Endodermal cell (in vitro differentiated cells): Measurements from ENCODE around the gene CCDC124. TPM values are rescaled to one million over a fixed set of nuclear protein-coding genes. Genes with fewer than 3 reads are reported as not detected.

Experiments
- DNase-seq: peaks from one replicate; pipeline ENCODE4 v3.0.0-alpha.2; 2017
- H3K27ac ChIP-seq: 2 replicates; pipeline ENCODE4 v1.5.1; 2013; ENCODE audit warnings: mild to moderate bottlenecking, low read depth, low read length, moderate library complexity
- H3K27me3 ChIP-seq: 2 replicates; pipeline ENCODE4 v1.6.1; 2013; ENCODE audit warnings: mild to moderate bottlenecking, low read length, moderate library complexity; ENCODE audit not compliant: insufficient read depth, control insufficient read depth, poor library complexity, severe bottlenecking
- H3K36me3 ChIP-seq: 2 replicates; pipeline ENCODE4 v1.7.0; 2013; ENCODE audit warnings: mild to moderate bottlenecking, low read length, moderate library complexity; ENCODE audit not compliant: control insufficient read depth, insufficient read depth
- H3K4me1 ChIP-seq: one replicate; pipeline ENCODE4 v1.7.0; 2013; ENCODE audit warnings: low read length; ENCODE audit not compliant: control insufficient read depth, insufficient read depth
- H3K4me3 ChIP-seq: 2 replicates; pipeline ENCODE4 v1.5.1; 2013; ENCODE audit warnings: mild to moderate bottlenecking, low read length, moderate library complexity
- H3K9ac ChIP-seq: 2 replicates; pipeline ENCODE4 v1.6.1; 2013; ENCODE audit warnings: mild to moderate bottlenecking, low read length, moderate library complexity; ENCODE audit not compliant: poor library complexity, severe bottlenecking; ENCODE audit errors: extremely low read depth
- H3K9me3 ChIP-seq: 2 replicates; pipeline ENCODE4 v1.6.1; 2013; ENCODE audit warnings: mild to moderate bottlenecking, low read length, moderate library complexity; ENCODE audit not compliant: control insufficient read depth
- H3K27ac Mint-ChIP-seq: 2 replicates; pipeline ENCODE4 v1.8.0; 2020; ENCODE audit warnings: mixed read lengths
- H3K27me3 Mint-ChIP-seq: 2 replicates; pipeline ENCODE4 v1.8.0; 2021; ENCODE audit warnings: mild to moderate bottlenecking, mixed read lengths; ENCODE audit not compliant: insufficient read depth
- H3K36me3 Mint-ChIP-seq: 2 replicates; pipeline ENCODE4 v1.8.0; 2020; ENCODE audit warnings: low read depth, mixed read lengths
- H3K4me1 Mint-ChIP-seq: 2 replicates; pipeline ENCODE4 v1.8.0; 2020; ENCODE audit warnings: mixed read lengths
- H3K4me3 Mint-ChIP-seq: 2 replicates; pipeline ENCODE4 v1.8.0; 2020; ENCODE audit warnings: mild to moderate bottlenecking, moderate library complexity, mixed read lengths
- H3K9me3 Mint-ChIP-seq: 2 replicates; pipeline ENCODE4 v1.8.0; 2020; ENCODE audit warnings: mild to moderate bottlenecking, mixed read lengths
- WGBS, 2 experiments: methylation state at CpG; one replicate each; pipeline versions ENCODE4 v1.1.5 to v1.1.7; 2013; ENCODE audit warnings: missing lambda C conversion rate in 2 of 2, mixed read lengths in 1 of 2; ENCODE audit not compliant: insufficient coverage in 1 of 2, insufficient read length in 1 of 2; 5-methylcytosine and 5-hydroxymethylcytosine counted together
- total RNA-seq, 2 donors: library from RNA; stranded (reverse); fragmentation: NEBNext Ultra II Directional in 1 of 2; extraction: Animal tissue kit (Norgen Biotek cat#: 25700) in 1 of 2; gene quantifications; 2 replicates in 1 of 2; 3 replicates in 1 of 2; pipeline ENCODE4 v1.2.1, GENCODE V29; 2021
- TF ChIP-seq, protein P1 (sequence below): fragments of 200-600 bp; sonication (generic); conservative IDR thresholded peaks from 2 replicates; pipeline ENCODE4 v1.5.0; 2021; ENCODE audit warnings: antibody characterized with exemption, mild to moderate bottlenecking

The CCDC124 gene
- total RNA-seq, 2 donors from 2014 or later, result 129 to 143 TPM

DNA sequence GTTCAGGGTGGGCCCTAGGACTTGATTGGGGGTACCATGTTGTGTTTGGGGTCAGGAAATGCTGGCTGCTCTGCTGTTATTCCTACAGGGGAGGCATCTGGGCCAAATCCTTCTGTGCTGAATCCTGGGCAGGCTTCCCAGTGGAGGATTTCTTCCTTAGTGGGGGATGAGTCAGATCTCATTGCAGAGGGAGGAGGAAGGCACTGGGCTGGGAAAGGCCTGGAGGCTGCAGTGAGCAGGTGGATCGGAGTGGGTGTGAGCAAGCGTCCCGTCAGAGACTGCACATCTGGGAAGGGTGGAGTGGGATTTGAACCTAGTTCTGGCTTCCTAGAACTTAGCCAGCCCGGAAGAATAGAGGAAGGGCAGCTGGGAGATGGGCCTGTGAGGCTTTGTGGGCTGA, 11.5 kb downstream of the CCDC124 start:
- H3K36me3 ChIP-seq, result peaks cover 12% of the 10 kb centered on the region
- H3K4me3 Mint-ChIP-seq, result no peak overlapping the region
- TF ChIP-seq, protein P1, sequence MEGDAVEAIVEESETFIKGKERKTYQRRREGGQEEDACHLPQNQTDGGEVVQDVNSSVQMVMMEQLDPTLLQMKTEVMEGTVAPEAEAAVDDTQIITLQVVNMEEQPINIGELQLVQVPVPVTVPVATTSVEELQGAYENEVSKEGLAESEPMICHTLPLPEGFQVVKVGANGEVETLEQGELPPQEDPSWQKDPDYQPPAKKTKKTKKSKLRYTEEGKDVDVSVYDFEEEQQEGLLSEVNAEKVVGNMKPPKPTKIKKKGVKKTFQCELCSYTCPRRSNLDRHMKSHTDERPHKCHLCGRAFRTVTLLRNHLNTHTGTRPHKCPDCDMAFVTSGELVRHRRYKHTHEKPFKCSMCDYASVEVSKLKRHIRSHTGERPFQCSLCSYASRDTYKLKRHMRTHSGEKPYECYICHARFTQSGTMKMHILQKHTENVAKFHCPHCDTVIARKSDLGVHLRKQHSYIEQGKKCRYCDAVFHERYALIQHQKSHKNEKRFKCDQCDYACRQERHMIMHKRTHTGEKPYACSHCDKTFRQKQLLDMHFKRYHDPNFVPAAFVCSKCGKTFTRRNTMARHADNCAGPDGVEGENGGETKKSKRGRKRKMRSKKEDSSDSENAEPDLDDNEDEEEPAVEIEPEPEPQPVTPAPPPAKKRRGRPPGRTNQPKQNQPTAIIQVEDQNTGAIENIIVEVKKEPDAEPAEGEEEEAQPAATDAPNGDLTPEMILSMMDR, result no peak
- peaks cover 13% of the 10 kb centered on the region for H3K36me3 Mint-ChIP-seq
- peaks cover 2% of the 10 kb centered on the region for H3K4me1 Mint-ChIP-seq
- no peak overlapping the region for H3K27ac Mint-ChIP-seq
- H3K27me3 Mint-ChIP-seq, result peaks cover 7% of the 10 kb centered on the region
- H3K9me3 Mint-ChIP-seq, result no peaks in the 10 kb centered on the region
- H3K9me3 ChIP-seq, result no peaks in the 10 kb centered on the region
- no peak for DNase-seq
- no peak overlapping the region for H3K27ac ChIP-seq
- 92 to 100% methylated on average over 4 of the region's 4 CpGs for WGBS, 2 experiments
- peaks cover 8% of the 10 kb centered on the region for H3K27me3 ChIP-seq
- no peak overlapping the region for H3K9ac ChIP-seq
- H3K4me1 ChIP-seq, result no peaks in the 10 kb centered on the region
- no peak overlapping the region for H3K4me3 ChIP-seq

DNA sequence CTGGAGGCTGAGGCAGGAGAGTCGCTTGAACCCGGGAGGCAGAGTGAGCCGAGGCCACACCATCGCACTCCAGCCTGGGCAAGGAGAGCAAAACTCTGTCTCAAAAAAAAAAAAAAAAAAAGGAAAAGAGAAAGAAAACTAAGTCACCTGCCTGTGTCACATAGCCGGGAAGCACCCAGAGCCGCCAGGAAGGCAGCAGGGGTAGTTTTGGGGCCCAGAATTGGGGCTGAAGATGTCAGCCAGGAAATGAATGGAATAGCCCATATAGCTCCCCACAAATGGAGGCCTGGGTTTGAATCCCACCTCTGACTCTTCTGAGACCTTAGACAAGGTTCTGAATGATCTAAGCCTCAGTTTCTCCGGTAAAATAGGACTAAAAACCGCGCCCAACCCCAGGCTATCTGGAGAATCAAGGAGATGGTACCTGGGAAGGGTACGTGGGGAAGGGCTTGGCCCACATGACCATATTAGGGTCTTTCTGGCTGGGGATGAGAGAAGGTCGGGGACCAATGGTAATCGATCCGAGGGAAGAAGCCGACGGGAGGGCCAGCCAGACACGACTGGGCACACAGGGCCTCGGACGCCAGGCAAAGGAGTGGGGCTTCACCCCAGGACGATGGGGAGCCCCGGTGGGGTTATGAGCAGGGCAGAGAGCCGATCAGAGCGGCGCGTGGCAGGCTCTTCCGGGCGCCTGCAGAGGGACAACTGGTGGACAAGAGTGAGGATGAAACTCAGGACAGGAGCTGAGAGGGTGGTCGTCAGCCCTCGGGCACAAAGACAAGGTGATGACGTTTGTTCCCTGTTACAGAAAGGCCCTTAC, 14.4 kb downstream of the CCDC124 start:
- Histone ChIP-seq H3K4me3 (peak overlapping the region; percentile 79), H3K27ac (peak overlapping the region; percentile 63), H3K9ac (peak overlapping the region; percentile 53), H3K9me3 (no peaks in the 10 kb centered on the region), H3K27me3 (peaks cover 37% of the 10 kb centered on the region), H3K4me1 (no peaks in the 10 kb centered on the region), H3K36me3 (no peaks in the 10 kb centered on the region)
- TF ChIP-seq, protein P1, result no peak
- peak overlapping the region; percentile 68 for H3K4me3 Mint-ChIP-seq
- peak overlapping the region; percentile 97 for H3K27ac Mint-ChIP-seq
- H3K4me1 Mint-ChIP-seq, result peaks cover 13% of the 10 kb centered on the region
- WGBS, 2 experiments, result 31 to 34% methylated on average over 26 to 29 of the region's 29 CpGs
- no peak for DNase-seq
- no peaks in the 10 kb centered on the region for H3K9me3 Mint-ChIP-seq
- peaks cover 4% of the 10 kb centered on the region for H3K36me3 Mint-ChIP-seq
- H3K27me3 Mint-ChIP-seq, result peaks cover 34% of the 10 kb centered on the region

DNA sequence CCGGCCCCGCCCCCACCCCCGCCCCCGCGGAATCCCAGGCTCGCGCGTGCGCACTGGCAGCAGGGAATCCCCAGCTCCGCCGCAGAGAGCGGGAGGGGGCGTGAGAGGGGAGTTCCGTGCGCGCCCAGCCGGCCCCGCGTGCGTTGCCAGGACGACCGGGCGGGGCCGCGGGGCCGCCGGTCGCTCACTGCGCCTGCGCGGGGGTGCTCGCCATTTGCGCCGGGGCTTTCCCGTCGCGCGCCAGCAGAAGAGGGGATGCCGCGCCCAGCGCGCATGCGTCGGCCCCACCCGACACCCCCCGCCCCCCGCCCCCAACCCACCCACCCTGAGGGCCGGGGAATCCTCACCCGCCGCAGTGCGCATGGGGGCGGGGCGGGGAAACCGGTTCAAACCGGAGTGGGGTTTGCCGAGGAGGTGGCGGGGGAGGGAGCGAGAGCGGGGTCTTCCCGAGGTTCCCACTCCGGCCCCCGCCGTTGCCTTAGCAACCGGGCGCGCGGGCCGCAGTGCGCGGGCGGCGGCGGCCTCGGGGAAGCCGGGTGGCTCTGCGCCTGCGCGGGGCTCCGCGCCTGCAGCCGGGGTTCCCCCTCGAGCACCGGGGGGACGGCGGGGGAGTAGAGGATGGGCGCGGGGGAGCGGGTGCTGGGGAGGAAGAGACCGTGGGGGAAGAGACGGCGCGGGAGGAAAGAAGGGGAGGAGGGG, 15.1 kb downstream of the CCDC124 start:
- Histone ChIP-seq H3K4me3 (peak overlapping the region; percentile 70), H3K4me1 (no peaks in the 10 kb centered on the region), H3K27me3 (peaks cover 45% of the 10 kb centered on the region), H3K9ac (peak overlapping the region; percentile 30), H3K9me3 (no peaks in the 10 kb centered on the region), H3K27ac (peak overlapping the region; percentile 94), H3K36me3 (no peaks in the 10 kb centered on the region)
- Mint-ChIP-seq H3K27me3 (peaks cover 42% of the 10 kb centered on the region), H3K9me3 (no peaks in the 10 kb centered on the region), H3K4me1 (peaks cover 13% of the 10 kb centered on the region), H3K27ac (peak overlapping the region; percentile 97), H3K4me3 (peak overlapping the region; percentile 68), H3K36me3 (no peaks in the 10 kb centered on the region)
- DNase-seq, result peak; percentile 98
- TF ChIP-seq, protein P1, result no peak
- whole genome bisulfite sequencing, 2 experiments, result 0% methylated on average over 79 of the region's 92 CpGs; no CpG with 5 or more reads in 1 of the 2 experiments
